NT2/D1 (cell line): ENCODE data around the gene FCN2.

ENCODE experiments used
- YY1 ChIP-seq: IDR thresholded peaks from 2 replicates; pipeline ENCODE4 v1.6.1; 2011; ENCODE audit not compliant: insufficient read length, insufficient read depth
- ZNF274 ChIP-seq: IDR thresholded peaks from 2 replicates; pipeline ENCODE4 v1.6.1; 2011; ENCODE audit warnings: mild to moderate bottlenecking, low read depth, low read length

GRCh38 chr9:134855231-134855899 is 25.2 kb upstream of the FCN2 start:
- no peak for TF ChIP-seq YY1
- no peak for TF ChIP-seq ZNF274
